GM18873 (cell line): ENCODE measurements around the gene SRC.
A peak's percentile ranks its signal among the peaks of the same experiment; 100 is the strongest.
"Not testable (repeated sequence)": the region's sequence is repeated elsewhere in the genome, so short reads cannot be mapped to it uniquely, and the experiment has no call there.

Source experiments
- ATAC-seq: cut with Tn5 transposase; IDR thresholded peaks from one replicate; pipeline ENCODE4 v1.9.1; 2021; ENCODE audit warnings: mild to moderate bottlenecking, moderate library complexity, moderate number of reproducible peaks; ENCODE audit not compliant: unreplicated experiment, low FRiP score

SRC gene

DNA sequence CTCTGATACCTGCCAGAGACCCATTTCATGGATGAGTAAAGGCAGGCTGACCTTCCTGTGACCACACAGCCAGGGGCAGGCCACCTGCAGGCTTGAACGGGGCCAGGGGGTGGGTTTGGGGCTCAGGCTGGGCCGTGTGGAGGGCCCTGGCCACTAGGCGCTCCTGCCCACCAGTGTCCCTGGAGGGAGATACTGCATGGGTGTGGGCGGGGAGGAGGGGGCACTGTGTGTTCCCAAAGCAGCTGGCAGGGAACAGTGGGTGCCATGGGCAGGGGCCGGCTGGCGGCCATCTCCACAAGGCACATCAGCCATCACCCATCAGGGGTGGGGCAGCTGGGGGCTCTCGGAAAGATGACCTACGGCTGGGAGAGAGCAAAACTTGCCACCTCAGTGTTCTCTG is 15.4 kb downstream of the SRC start:
- no peak for ATAC-seq

DNA sequence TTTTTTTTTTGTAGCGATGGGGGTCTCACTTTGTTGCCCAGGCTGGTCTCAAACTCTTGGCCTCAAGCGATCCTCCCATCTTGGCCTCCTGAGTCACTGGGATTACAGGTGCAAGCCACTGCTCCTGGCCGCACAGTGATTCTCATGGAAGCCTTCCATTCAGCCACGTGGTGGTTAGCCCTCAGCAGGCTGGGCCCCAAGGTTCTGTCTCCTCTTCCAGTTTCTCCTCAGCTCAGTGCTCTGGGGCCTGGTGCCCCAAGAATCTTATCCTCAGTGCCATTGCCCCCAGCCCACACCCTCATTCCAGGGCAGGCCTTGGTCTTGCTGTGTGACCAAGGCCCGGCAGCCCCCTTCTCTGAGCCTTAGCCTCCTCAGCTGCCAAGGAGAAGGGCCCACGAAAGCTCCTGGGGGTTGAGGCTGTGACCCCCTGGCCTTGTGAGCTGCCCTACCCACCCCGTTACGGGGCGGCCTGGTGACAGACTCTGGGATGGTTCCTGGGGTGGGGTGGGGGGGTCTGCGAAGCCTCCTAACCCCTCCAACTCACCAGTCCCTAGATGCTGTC is 16.4 kb downstream of the SRC start:
- ATAC-seq = no peak

DNA sequence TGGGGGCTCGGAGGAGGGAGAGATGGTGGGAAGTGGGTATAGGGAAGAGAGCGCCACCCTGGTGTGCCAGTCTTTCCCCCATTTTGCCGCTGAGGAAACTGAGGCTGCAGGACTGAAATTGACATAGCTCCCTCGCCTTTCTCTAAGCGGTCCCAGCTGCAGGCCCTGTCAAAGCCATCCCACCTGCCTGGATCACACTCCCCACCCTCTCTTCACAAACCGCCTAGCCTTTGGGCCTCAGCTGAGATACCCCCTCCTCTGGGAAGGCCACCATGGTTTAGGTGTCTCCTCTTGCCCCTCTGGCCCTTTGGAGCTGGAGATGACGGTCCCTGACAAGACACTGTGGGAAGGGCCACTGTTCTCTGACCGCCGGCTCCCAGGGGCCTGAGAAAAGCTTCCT is 16.9 kb downstream of the SRC start:
- ATAC-seq = no peak

DNA sequence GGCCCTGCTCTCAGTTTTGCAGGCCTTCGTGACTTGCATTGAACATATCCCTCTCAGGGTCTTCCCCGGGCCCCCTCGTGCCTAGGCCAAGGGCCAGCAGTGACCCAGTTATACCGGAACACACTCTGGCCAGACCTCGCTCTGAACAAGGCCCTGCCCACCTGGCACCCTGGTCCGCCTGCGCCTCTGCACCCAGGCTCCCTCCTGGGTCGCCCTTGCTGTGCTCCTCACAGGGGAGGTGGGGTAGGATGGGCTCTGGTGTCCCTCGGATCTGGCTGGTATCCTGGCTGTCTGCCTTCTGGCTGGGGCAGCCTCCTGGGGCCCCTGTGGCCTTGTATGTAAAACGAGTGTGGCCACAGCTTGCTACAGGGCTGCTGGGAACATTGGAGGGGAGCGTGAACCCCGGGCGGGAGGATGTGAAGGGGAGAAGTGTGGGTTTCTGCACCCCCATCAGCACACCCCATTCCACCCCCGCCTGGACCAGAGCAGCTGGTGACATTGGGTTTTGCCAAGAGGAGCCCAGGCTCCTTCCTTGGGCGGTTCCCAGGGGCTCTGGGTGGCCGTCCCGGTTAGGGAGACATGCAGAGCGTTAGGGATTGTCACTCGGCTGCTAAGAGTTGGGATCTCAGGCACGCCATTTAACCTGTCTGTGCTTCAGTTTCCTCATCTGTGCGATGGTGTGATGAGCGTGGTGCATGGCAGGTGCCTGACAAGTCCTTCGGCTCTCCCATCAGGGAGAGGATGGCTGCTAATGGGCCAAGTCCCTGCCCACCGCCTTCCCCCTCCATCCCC is 17.5 kb downstream of the SRC start:
- ATAC-seq = no peak

DNA sequence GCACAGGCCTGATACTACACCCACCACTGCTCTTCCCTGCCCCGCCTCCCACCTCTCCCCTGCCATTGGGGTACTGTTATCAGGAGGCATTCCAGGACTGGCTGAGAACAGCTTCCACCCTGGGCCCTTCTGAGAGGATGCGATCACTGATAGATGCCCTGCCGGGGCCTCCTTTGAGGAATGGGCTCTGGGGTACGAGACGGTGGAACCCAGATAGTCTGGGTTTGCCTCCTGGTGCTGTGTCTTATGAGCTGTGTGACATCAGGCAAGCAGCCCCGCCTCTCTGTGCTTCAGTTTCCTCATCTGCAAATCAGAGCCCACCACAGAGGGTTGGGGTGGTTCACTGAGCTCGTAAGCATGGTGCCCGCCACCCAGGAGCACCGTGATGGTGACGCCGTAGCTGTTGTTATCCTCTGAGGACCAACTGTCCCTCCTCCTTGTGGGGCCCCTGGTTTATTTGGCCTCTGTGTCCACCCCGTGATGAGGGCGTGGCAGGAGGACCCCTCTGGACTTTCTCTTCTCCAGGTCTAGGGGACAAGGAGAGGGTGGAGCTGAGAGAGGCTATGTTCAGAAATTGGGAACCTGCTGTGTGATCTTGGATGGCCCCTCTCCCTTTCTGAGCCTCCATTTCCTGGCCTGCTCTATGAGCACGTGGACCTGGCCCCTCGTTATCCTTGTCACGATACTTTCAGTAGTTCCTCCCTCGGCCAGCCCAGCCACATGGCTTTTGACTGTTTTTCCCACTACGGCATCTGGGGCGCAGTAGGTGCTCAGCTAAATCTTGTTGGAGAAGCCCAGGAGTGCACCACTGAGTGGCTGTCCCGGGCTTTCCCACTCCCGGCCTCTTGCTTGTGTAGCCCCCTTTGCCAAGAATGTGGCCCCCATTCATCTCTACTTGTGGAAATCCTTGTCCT is 18.3 kb downstream of the SRC start:
- no peak for ATAC-seq

DNA sequence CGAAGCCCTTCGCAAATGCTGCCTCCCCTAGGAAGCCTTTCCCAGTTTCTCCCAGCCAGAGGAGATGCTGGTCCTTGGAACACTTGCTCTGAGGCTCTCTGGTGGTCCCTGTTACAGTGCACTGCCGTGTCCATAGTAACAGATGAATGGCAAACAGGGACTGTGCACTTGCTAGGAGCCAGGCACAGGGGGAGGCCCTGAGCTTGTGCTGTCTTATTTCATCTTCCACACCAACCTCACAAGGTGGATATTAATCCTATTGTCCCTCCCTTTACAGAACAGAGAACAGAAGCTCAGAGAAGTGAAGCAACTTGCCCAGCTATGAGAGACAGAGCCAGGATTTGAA is 19.0 kb downstream of the SRC start:
- ATAC-seq = no peak

DNA sequence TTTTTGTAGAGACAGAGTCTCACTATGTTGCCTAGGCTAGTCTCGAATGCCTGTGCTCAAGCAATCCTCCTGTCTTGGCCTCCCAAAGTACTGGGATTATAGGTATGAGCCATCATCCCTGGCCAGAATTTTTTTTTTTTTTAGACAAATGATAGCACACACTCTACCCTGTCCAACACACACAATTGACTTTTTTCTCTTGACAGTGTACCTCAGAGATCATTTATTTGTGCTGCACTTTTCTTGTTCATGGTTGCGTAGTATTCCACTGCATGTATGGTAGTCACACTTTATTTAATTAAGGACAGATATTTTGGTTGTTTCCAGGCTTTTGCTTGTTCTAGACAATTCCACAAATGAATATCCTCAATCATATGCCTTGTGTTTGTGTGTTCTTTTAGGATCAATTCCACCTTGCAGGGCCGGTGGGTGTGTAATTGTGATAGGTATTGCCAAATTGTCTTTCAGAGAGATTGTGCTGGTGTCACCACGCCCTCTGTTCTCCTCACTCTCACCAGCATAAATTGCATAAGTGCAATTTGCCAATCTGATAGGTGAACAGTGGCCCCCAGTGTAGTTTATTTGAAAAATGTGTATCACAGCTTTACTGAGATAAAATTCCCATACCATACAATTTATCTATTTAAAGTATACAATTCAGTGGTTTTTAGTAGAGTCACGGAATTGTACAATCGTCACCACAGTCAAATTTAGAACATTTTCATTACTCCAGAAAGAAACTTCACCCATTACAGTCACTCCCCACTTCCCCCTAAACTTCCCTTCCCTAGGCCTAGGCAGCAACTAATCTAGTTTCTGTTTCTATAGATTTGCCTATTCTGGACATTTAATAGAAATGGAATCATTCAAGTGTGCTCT is 20.1 kb downstream of the SRC start:
- peak; percentile 48 for ATAC-seq

DNA sequence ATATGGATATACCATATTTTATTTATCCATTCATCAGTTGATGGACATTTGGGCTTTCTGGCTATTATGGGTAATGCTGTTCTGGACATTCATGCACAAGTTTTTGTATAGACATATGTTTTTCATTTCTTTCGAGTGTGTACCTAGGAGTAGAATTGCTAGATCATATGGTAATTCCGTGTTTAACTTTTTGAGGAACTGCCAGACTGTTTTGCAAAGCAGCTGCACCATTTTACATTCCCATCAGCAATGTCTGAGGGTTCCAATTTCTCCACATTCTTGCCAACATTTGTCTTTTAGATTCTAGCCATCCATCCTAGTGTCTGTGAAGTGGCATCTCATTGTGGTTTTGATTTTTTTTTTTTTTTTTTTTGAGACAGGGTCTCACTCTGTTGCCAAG is 20.8 kb downstream of the SRC start:
- ATAC-seq = no peak

DNA sequence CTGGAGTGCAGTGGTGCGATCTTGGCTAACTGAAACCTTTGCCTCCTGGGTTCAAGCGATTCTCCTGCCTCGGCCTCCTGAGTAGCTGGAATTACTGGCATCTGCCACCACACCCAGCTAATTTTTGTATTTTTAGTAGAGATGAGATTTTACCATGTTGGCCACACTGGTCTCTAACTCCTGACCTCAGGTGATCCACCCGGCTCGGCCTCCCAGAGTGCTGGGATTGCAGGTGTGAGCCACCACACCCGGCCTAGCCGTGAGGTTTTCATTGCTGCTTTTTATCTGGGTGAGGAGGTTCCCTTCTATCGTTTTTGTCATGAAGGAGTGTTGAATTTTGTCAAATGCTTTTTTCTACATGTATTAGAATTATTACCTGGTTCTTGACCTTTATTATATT is 23.9 kb downstream of the SRC start:
- ATAC-seq = no peak

DNA sequence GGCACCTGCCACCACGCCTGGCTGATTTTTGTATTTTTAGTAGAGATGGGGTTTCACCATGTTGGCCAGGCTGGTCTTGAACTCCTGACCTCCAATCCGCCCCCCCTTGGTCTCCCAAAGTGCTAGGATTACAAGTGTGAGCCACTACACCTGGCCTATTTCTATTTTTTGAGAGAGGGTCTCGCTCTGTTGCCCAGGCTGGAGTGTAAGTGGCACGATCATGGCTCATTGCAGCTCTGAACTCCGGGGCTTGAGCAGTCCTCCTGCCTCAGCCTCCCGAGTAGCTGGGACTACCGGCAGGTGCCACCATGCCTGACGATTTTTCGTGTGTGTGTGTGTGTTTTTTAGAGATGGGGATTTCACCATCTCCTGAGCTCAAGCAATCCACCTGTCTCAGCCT is 25.9 kb downstream of the SRC start:
- not testable (repeated sequence) for ATAC-seq

DNA sequence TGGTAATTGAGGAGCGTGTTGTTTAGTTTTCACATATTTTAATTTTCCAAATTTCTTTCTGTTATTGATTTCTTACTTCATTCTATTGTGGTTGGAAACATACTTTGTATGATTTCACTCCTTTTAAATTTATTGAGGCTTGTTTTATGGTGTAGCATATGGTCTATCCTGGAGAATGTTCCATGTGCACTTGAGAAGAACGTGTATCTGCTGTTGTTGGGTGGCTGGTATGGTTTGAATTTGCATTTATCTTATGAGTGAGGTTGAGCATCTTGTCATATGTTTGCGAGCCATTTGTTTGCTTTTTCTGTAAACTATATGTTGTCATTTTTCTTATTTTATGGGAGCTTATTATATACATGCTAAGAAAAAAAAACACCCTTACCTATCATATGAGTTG is 26.5 kb downstream of the SRC start:
- ATAC-seq = no peak

DNA sequence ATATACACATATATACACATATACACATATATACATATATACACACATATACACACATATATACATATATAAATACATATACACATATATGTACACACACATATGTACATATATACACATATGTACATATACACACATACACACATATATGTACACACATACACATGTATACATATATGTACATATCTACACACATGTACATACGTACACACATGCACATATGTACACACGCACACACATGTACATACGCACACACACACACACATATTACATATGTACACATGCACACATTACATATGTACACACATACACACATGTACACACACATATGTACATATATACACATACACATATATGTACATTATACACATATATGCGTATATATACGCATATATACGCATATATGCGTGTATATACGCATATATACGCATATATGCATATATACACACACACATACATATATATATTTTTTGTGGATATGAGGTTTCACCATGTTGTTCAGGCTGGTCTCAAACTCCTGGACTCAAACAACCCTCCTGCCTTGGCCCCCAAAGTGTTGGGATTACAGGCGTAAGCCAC is 27.2 kb downstream of the SRC start:
- no peak for ATAC-seq

DNA sequence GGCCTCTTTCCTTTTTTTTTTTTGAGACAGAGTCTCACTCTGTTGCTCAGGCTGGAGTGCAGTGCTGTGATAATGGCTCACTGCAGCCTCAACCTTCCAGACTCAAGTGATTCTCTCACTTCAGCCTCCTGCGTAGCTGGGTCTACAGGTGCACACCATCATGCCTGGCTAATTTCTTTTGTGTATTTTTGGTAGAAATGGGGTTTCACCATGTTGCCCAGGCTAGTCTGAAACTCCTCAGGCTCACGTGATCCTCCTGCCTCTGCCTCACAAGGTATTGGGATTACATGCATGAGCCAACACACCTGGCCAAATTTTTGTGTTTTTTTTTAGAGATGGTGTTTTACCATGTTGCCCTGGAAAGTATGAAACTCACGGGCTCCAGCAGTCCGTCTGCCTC is 29.3 kb downstream of the SRC start:
- ATAC-seq = no peak

DNA sequence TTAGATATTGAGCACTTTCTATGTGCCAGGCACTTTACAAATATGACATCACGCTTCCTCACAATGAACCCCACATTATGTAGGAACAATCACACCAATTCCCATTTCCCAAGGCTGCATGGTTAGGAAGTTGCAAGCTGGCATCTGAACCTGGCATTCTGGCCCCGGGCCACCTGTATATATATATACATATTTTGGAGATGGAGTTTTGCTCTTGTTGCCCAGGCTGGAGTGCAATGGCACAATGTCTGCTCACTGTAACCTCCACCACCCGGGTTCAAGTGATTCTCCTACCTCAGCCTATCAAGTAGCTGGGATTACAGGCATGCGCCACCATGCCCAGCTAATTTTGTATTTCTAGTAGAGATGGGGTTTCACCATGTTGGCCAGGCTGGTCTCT is 30.4 kb downstream of the SRC start:
- ATAC-seq = no peak

DNA sequence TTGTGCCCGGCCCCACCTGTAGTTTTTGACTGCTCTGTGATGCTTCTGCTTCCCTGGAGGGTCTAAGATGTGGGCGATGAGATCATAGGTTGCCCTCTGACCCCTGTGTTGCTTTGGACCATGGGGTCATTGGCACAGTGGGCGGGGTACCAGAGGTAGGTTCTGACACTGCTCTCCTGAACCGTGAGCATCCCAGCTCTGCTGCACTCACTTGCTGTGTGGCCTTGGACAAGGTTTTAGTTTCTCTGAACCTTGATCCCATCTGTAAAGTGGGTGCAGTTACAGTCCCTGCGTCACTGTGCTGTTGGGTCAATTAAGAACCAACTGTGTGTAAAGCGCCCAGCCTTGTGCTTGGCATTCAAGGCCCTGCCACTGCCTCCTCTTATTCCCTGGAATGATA is 30.9 kb downstream of the SRC start:
- no peak for ATAC-seq

DNA sequence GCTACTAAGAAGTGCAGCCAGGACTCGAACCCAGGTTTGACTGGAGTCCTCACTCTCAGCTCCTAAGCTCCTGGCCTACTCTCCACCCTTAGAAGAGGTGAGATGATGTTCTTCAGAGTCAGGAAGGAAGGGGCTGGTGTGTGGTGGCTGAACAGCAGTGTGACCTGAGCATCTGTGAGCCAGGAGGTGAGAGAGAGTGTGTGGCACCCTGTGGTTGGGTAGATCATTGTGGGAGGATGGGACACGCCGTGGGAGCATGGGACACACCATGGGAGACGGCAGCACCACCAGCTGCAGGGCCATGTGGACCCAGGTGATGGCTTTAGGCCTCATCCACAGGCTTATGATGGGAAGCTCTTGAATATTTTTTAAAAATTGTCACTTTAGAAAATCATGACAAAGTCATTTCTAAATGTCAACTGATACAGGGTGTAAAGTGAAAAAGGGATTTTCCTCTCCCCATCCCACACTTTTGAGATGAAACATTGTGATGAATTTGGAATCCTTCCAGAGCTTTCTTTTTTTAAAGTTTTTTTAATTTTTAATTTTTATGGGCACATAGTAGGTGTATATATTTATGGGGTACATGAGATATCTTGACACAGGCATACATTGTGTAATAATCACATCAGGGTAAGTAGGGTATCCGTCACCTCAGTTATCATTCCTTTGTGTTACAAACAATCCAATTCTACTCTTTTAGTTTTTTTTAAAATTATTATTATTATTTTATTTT is 31.6 kb downstream of the SRC start:
- ATAC-seq = no peak

DNA sequence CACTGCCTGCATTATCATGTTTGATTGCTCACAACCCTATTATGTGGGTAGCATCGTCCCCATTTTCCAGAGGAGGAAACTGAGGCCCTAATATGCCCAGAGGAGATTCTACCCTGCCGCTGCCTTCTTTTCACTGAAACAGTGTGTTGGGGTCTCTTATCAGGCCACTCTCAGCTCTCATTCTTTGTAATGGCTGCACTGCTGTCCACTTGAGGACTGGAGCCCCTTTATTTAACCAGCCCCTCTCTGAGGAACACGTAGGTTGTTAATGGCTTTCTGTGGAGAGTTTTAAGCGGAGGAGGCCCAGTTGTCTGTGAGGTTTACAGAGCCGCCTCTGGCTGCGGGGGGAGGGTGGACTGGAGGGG is 32.5 kb downstream of the SRC start:
- no peak for ATAC-seq

DNA sequence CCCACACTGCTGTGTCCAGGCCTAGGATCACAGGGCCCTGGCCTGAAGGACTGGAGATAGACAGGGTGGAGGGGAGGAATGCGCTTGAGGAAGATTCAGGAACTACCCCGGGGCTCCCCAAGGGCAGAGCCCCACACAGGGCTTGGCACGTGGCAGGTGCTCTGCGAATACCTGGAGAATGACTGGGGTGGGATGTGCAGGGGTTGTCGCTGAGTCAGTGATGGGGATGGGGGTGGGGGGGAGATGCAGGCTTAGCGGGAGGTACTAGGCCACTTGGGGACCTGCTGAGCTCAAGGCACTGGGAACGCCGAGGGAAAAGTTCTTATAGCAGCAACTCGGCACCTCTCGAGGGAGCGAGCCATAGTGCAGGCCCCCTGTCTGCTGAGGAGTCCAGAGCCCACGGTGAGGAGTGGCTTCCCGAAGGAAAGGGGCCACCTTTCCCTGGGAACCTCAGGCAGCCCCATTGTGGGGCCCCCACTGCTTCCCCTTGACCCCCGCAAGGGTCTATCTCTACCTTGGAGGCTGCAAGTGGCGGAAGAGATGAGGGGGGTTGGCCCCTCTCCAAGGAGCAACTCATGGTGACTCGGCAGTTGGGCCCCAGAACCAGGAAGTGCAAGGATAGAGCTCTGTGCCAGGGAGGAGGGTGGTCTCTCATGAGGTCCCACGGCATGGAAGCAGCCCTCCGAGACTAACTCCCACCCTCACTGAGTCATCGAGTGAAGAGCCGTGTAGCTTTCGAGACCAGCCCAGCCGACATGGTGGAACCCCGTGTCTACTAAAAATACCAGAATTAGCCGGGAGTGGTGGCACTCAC is 33.1 kb downstream of the SRC start:
- ATAC-seq = no peak
